SK-N-SH (cell line): ENCODE results near the gene USP25. TPM values are rescaled to one million over a fixed set of nuclear protein-coding genes. Genes with fewer than 3 reads are reported as not detected.

Experiments used
- CTCF ChIA-PET: fragments of 300-600, 350-600 bp; formaldehyde crosslinking; extraction: SDS; loops from one replicate; lab custom pipeline; 2021; lab: Yijun Ruan, JAX
- POLR2A ChIA-PET: fragments of 350-600 bp; sonication (Branson Sonifier 250); formaldehyde crosslinking; extraction: SDS; loops from one replicate; lab custom pipeline; 2020; ENCODE audit warnings: antibody characterized with exemption, inconsistent platforms; lab: Yijun Ruan, JAX
- DNase-seq: peaks from one replicate; pipeline ENCODE4 v3.0.0; 2012
- H2AFZ ChIP-seq: fragments of 200-600 bp; sonication (generic); 2 replicates; pipeline ENCODE4 v1.8.1; 2016; ENCODE audit warnings: antibody characterized with exemption, mild to moderate bottlenecking, low read depth
- H3F3A ChIP-seq: fragments of 200-600 bp; sonication (generic); replicated peaks from 2 replicates; pipeline ENCODE3; 2016; ENCODE audit warnings: antibody characterized with exemption, mild to moderate bottlenecking; ENCODE audit not compliant: insufficient read depth
- H3K27ac ChIP-seq, 2 experiments: fragments of 200-500 bp in 1 of 2; fragments of 200-600 bp in 1 of 2; sonication (Bioruptor generic) in 1 of 2; sonication (generic), shearing (Covaris generic) in 1 of 2; 2 replicates each; pipeline versions ENCODE4 v1.5.1 to v1.6.1; 2014 to 2016; ENCODE audit warnings: low read depth in 2 of 2, inconsistent platforms in 1 of 2, low read length in 1 of 2, mild to moderate bottlenecking in 1 of 2, mixed read lengths in 1 of 2
- H3K27me3 ChIP-seq: fragments of 200-600 bp; sonication (generic), shearing (Covaris generic); 2 replicates; pipeline ENCODE4 v1.6.1; 2016; ENCODE audit warnings: mixed run types; ENCODE audit not compliant: insufficient read depth
- H3K36me3 ChIP-seq, 2 experiments: fragments of 200-500 bp in 1 of 2; fragments of 200-600 bp in 1 of 2; sonication (Bioruptor generic) in 1 of 2; sonication (generic) in 1 of 2; replicated peaks in 1 of 2; 2 replicates each; pipeline versions ENCODE3 to v1.5.1; 2014 to 2016; ENCODE audit warnings: low read length in 1 of 2, mild to moderate bottlenecking in 1 of 2; ENCODE audit not compliant: insufficient read depth in 2 of 2, control insufficient read depth in 1 of 2
- H3K4me1 ChIP-seq, 2 experiments: fragments of 200-500 bp in 1 of 2; fragments of 200-600 bp in 1 of 2; sonication (Bioruptor generic) in 1 of 2; sonication (generic), shearing (Covaris generic) in 1 of 2; 2 replicates each; pipeline versions ENCODE4 v1.5.1 to v1.6.1; 2014 to 2016; ENCODE audit warnings: low read depth in 1 of 2, low read length in 1 of 2, mixed run types in 1 of 2; ENCODE audit not compliant: insufficient read depth in 2 of 2, control insufficient read depth in 1 of 2
- H3K4me2 ChIP-seq: fragments of 200-600 bp; sonication (generic), shearing (Covaris generic); 2 replicates; pipeline ENCODE4 v1.6.1; 2017; ENCODE audit warnings: mixed run types
- H3K4me3 ChIP-seq, 2 experiments: fragments of 200-500 bp in 1 of 2; fragments of 200-600 bp in 1 of 2; sonication (Bioruptor generic) in 1 of 2; sonication (generic), shearing (Covaris generic) in 1 of 2; 2 replicates each; pipeline versions ENCODE4 v1.5.1 to v1.8.1; 2014 to 2016; ENCODE audit warnings: low read depth in 2 of 2, inconsistent platforms in 1 of 2, low read length in 1 of 2, mild to moderate bottlenecking in 1 of 2, mixed read lengths in 1 of 2, moderate library complexity in 1 of 2
- H3K79me2 ChIP-seq: fragments of 200-600 bp; sonication (generic); 2 replicates; pipeline ENCODE4 v1.8.1; 2017; ENCODE audit warnings: mild to moderate bottlenecking; ENCODE audit not compliant: insufficient read depth
- H3K9ac ChIP-seq: fragments of 200-600 bp; sonication (generic); 2 replicates; pipeline ENCODE4 v1.6.1; 2017; ENCODE audit warnings: mixed run types
- H3K9me2 ChIP-seq: fragments of 200-600 bp; sonication (generic); 2 replicates; pipeline ENCODE4 v1.6.1; 2017; ENCODE audit warnings: mixed run types
- H3K9me3 ChIP-seq: fragments of 200-600 bp; sonication (generic); 2 replicates; pipeline ENCODE4 v1.6.1; 2017; ENCODE audit warnings: mixed run types, mild to moderate bottlenecking, moderate library complexity
- H4K20me1 ChIP-seq: fragments of 200-600 bp; sonication (generic); 2 replicates; pipeline ENCODE4 v1.6.1; 2017; ENCODE audit warnings: mild to moderate bottlenecking, mixed run types; ENCODE audit not compliant: insufficient read depth
- ELF1 ChIP-seq: IDR thresholded peaks from 2 replicates; pipeline ENCODE4 v1.4.0; 2012
- EP300 ChIP-seq, 2 experiments: IDR thresholded peaks; 2 replicates each; pipeline versions ENCODE4 v1.4.0 to v1.6.1; 2012; ENCODE audit warnings: borderline replicate concordance in 1 of 2, low read depth in 1 of 2, low read length in 1 of 2
- EZH2phosphoT487 ChIP-seq: fragments of 200-600 bp; sonication (generic); IDR thresholded peaks from 2 replicates; pipeline ENCODE4 v1.6.1; 2017; ENCODE audit warnings: low read depth, mixed run types, mild to moderate bottlenecking, antibody characterized with exemption, moderate library complexity, borderline replicate concordance
- FOSL2 ChIP-seq: IDR thresholded peaks from 2 replicates; pipeline ENCODE4 v1.4.0; 2012; ENCODE audit warnings: low read depth, mild to moderate bottlenecking, moderate library complexity, borderline replicate concordance
- GABPA ChIP-seq: IDR thresholded peaks from 2 replicates; pipeline ENCODE4 v1.4.0; 2012; ENCODE audit warnings: low read depth, mild to moderate bottlenecking
- GATA2 ChIP-seq: sonication (generic); formaldehyde crosslinking; IDR thresholded peaks from 2 replicates; pipeline ENCODE4 v1.5.0; 2020; ENCODE audit warnings: mild to moderate bottlenecking, missing genetic modification reagents
- IRF3 ChIP-seq: fragments of 150-350 bp; IDR thresholded peaks from 2 replicates; pipeline ENCODE4 v1.6.1; 2016; ENCODE audit warnings: mild to moderate bottlenecking, low read depth, low read length
- MXI1 ChIP-seq: IDR thresholded peaks from 2 replicates; pipeline ENCODE4 v1.6.1; 2012; ENCODE audit warnings: mild to moderate bottlenecking, low read depth, low read length, improper control_type of control experiment
- NFIC ChIP-seq: IDR thresholded peaks from 2 replicates; pipeline ENCODE4 v1.4.0; 2012; ENCODE audit warnings: borderline replicate concordance
- NRF1 ChIP-seq: IDR thresholded peaks from 2 replicates; pipeline ENCODE4 v1.6.1; 2012; ENCODE audit warnings: low read depth, mild to moderate bottlenecking, low read length
- POLR2AphosphoS5 ChIP-seq: IDR thresholded peaks from 2 replicates; pipeline ENCODE4 v1.6.1; 2012; ENCODE audit warnings: low read depth, low read length
- SIN3A ChIP-seq: IDR thresholded peaks from 2 replicates; pipeline ENCODE4 v1.6.1; 2012; ENCODE audit warnings: low read depth, mild to moderate bottlenecking, low read length, moderate library complexity, borderline replicate concordance
- USF1 ChIP-seq: IDR thresholded peaks from 2 replicates; pipeline ENCODE4 v1.4.0; 2012; ENCODE audit warnings: low read depth, borderline replicate concordance
- USF2 ChIP-seq: fragments of 150-350 bp; IDR thresholded peaks from 2 replicates; pipeline ENCODE4 v1.6.1; 2017; ENCODE audit warnings: antibody characterized with exemption, low read length, low read depth, borderline replicate concordance
- ZBTB33 ChIP-seq: IDR thresholded peaks from 2 replicates; pipeline ENCODE4 v1.4.0; 2012; ENCODE audit warnings: low read depth, borderline replicate concordance
- WGBS: methylation state at CpG from one replicate; pipeline ENCODE4 v1.1.6; 2017; ENCODE audit warnings: low lambda C conversion rate; 5-methylcytosine and 5-hydroxymethylcytosine counted together
- polyA plus RNA-seq, 3 experiments: library from polyadenylated mRNA; depleted of rRNA; stranded (reverse); fragments of >200 nt; gene quantifications; 2 replicates each; pipeline ENCODE4 v1.2.3, GENCODE V29; 2012

USP25 gene
- polyA plus RNA-seq, 1 of the 3 experiments (the other 2 are of a cell fraction): 4.6 TPM

- no peak for DNase-seq
- Histone ChIP-seq H3K79me2 (no peaks in the 10 kb centered on the region), H3K36me3 (no peaks in the 10 kb centered on the region), H3K9me2 (no peaks in the 10 kb centered on the region), H3K4me2 (no peak overlapping the region)
- no peak for TF ChIP-seq USF1
- no peak for TF ChIP-seq MXI1
- no peak for TF ChIP-seq EP300 (IDR thresholded peaks at IDR 0.05; ENCODE audit: borderline replicate concordance in 1 of 2, low read depth in 1 of 2, low read length in 1 of 2)
- no peak for TF ChIP-seq ELF1
- no peak for TF ChIP-seq USF2
- no peak for TF ChIP-seq FOSL2
- TF ChIP-seq GABPA: no peak
- TF ChIP-seq IRF3: no peak
- no peak for TF ChIP-seq NRF1
- no peak for TF ChIP-seq NFIC
- TF ChIP-seq SIN3A: no peak
- TF ChIP-seq ZBTB33: no peak
- TF ChIP-seq EZH2phosphoT487: no peak
- TF ChIP-seq POLR2AphosphoS5: no peak
- no peak for TF ChIP-seq GATA2 (CRISPR knock-in tag)
- TF ChIP-seq, all 33 proteins: peak for 0
- Histone ChIP-seq H2AFZ (no peak overlapping the region; the same call in 1 of the 2 replicates), H3K9me3 (no peaks in the 10 kb centered on the region; the same call in 1 of the 2 replicates), H3K9ac (no peak overlapping the region), H3K27me3 (no peaks in the 10 kb centered on the region), H4K20me1 (no peaks in the 10 kb centered on the region), H3K4me1 (no peaks in the 10 kb centered on the region), H3K27ac (no peak overlapping the region), H3F3A (no peaks in the 10 kb centered on the region), H3K4me3 (no peak overlapping the region)
- WGBS: 69% methylated on average over 6 of the region's 6 CpGs
- CTCF ChIA-PET: no interaction called here
- POLR2A ChIA-PET: no interaction called here
Observed at GRCh38 chr21:15908187-15908586, 178.4 kb downstream of the USP25 start.
